HG03103 (cell line): Measurements from ENCODE around the gene LRP5.
"Not testable (repeated sequence)": the region's sequence is repeated elsewhere in the genome, so short reads cannot be mapped to it uniquely, and the experiment has no call there.

Experiments used
- ATAC-seq: cut with Tn5 transposase; IDR thresholded peaks from one replicate; pipeline ENCODE4 v1.9.1; 2021; ENCODE audit warnings: low read depth; ENCODE audit not compliant: unreplicated experiment

LRP5 gene

GRCh38 chr11:68457898-68458249 lies 145.5 kb downstream of the LRP5 start:
- no peak for ATAC-seq

- not testable (repeated sequence) for ATAC-seq
These were observed 145.9 kb downstream of the LRP5 start for GRCh38 chr11:68458340-68458739.

GRCh38 chr11:68459886-68460740 lies 147.7 kb downstream of the LRP5 start:
- ATAC-seq = peak; percentile 69

GRCh38 chr11:68460741-68461574 lies 148.6 kb downstream of the LRP5 start, which contains the start of gene PPP6R3:
TSS of gene PPP6R3 (plus strand) at chr11:68460752. CDS start at chr11:68537665, 76,913 bp downstream.
- peak; percentile 25 for ATAC-seq

- no peak for ATAC-seq
These were observed 149.2 kb downstream of the LRP5 start for GRCh38 chr11:68461575-68461917.

- no peak for ATAC-seq
These were observed 151.3 kb downstream of the LRP5 start for GRCh38 chr11:68463714-68464113.

- ATAC-seq = no peak
These were observed 154.9 kb downstream of the LRP5 start for GRCh38 chr11:68467201-68467834.

GRCh38 chr11:68468217-68468828 lies 155.9 kb downstream of the LRP5 start:
- ATAC-seq = no peak

- no peak for ATAC-seq
These were observed 156.7 kb downstream of the LRP5 start for GRCh38 chr11:68469122-68469521.

GRCh38 chr11:68469642-68470041 lies 157.3 kb downstream of the LRP5 start:
- no peak for ATAC-seq

- no peak for ATAC-seq
These were observed 158.0 kb downstream of the LRP5 start for GRCh38 chr11:68470304-68470811.

GRCh38 chr11:68471360-68472340 lies 159.3 kb downstream of the LRP5 start:
- ATAC-seq = no peak

GRCh38 chr11:68472778-68473177 lies 160.4 kb downstream of the LRP5 start:
- ATAC-seq = no peak

- ATAC-seq = no peak
These were observed 161.3 kb downstream of the LRP5 start for GRCh38 chr11:68473693-68474092.

- not testable (repeated sequence) for ATAC-seq
These were observed 163.2 kb downstream of the LRP5 start for GRCh38 chr11:68475626-68476025.

GRCh38 chr11:68479390-68479789 lies 167.0 kb downstream of the LRP5 start:
- ATAC-seq = no peak

- no peak for ATAC-seq
These were observed 167.8 kb downstream of the LRP5 start for GRCh38 chr11:68480193-68480592.

- no peak for ATAC-seq
These were observed 168.6 kb downstream of the LRP5 start for GRCh38 chr11:68480852-68481510.
